DND-41 (cell line): Measurements from ENCODE around the gene ZNF860.

ENCODE experiments used
- CTCF ChIP-seq: IDR thresholded peaks from 2 replicates; pipeline ENCODE4 v1.5.1; 2012; ENCODE audit warnings: borderline replicate concordance, low read length, moderate library complexity, mild to moderate bottlenecking; ENCODE audit not compliant: poor library complexity, severe bottlenecking; ENCODE audit errors: extremely low read depth
- EZH2 ChIP-seq: IDR thresholded peaks from 3 replicates; pipeline ENCODE4 v1.6.1; 2012; ENCODE audit warnings: borderline replicate concordance, low read depth, mild to moderate bottlenecking, moderate library complexity, low read length, inconsistent platforms; ENCODE audit not compliant: severe bottlenecking

GRCh38 chr3:31976302-31976701, 5.2 kb upstream of the ZNF860 start:
- no peak for TF ChIP-seq CTCF
- no peak for TF ChIP-seq EZH2
